Activated T-helper 1 cell treated with anti-CD3 and anti-CD28 coated beads, Interleukin-12 subunit alpha, Interleukin-12 subunit beta, Interleukin-2, Interleukin-4 antibody, amounts not matched to agents 30 ng/mL and 10 ng/mL and 1 ng/mL, durations not matched to agents 14 hours and 24 hours and 36 hours (primary cell): Measurements from ENCODE around the gene BCL2L12. TPM values are rescaled to one million over a fixed set of nuclear protein-coding genes. Genes with fewer than 3 reads are reported as not detected.

ENCODE experiments used
- DNase-seq: peaks from one replicate; pipeline ENCODE4 v3.0.0; 2021; ENCODE audit warnings: low spot score
- H3K27ac Mint-ChIP-seq: one replicate; pipeline ENCODE4 v1.8.0; 2021; ENCODE audit warnings: mild to moderate bottlenecking, mixed read lengths
- H3K27me3 Mint-ChIP-seq: one replicate; pipeline ENCODE4 v1.8.0; 2022; ENCODE audit warnings: mild to moderate bottlenecking, moderate library complexity, mixed read lengths; ENCODE audit not compliant: insufficient read depth
- H3K36me3 Mint-ChIP-seq: one replicate; pipeline ENCODE4 v1.8.0; 2021; ENCODE audit warnings: low read depth, mixed read lengths
- H3K4me1 Mint-ChIP-seq: one replicate; pipeline ENCODE4 v1.8.0; 2021; ENCODE audit warnings: low read depth, mixed read lengths
- H3K4me3 Mint-ChIP-seq: one replicate; pipeline ENCODE4 v1.8.0; 2021; ENCODE audit warnings: mild to moderate bottlenecking, moderate library complexity, mixed read lengths
- H3K9me3 Mint-ChIP-seq: one replicate; pipeline ENCODE4 v1.8.0; 2021; ENCODE audit warnings: mixed read lengths
- intact Hi-C: fragments of 100-400 bp; cut with micrococcal nuclease; formaldehyde crosslinking; loops from one replicate; pipeline ENCODE4 v1.15.1; 2024
- total RNA-seq: library from RNA; stranded (reverse); gene quantifications from 2 replicates; pipeline ENCODE4 v1.2.3, GENCODE V29; 2022

Gene BCL2L12
- total RNA-seq, 1 donor from 2014 or later = 72.2 TPM

- peaks cover 42% of the 10 kb centered on the region for H3K36me3 Mint-ChIP-seq
- no peaks in the 10 kb centered on the region for H3K9me3 Mint-ChIP-seq
- intact Hi-C loops = no loop called here
- no peak for DNase-seq
- H3K4me1 Mint-ChIP-seq = peaks cover 14% of the 10 kb centered on the region
- H3K27ac Mint-ChIP-seq = no peak overlapping the region
- no peak overlapping the region for H3K4me3 Mint-ChIP-seq
- no peaks in the 10 kb centered on the region for H3K27me3 Mint-ChIP-seq
Observed at GRCh38 chr19:49660338-49660961, 5.3 kb upstream of the BCL2L12 start.

- intact Hi-C loops = no loop called here
- no peaks in the 10 kb centered on the region for H3K27me3 Mint-ChIP-seq
- H3K4me1 Mint-ChIP-seq = peaks cover 27% of the 10 kb centered on the region
- DNase-seq = no peak
- H3K9me3 Mint-ChIP-seq = no peaks in the 10 kb centered on the region
- peaks cover 34% of the 10 kb centered on the region for H3K36me3 Mint-ChIP-seq
- no peak overlapping the region for H3K4me3 Mint-ChIP-seq
- no peak overlapping the region for H3K27ac Mint-ChIP-seq
Observed at GRCh38 chr19:49662011-49662410, 3.7 kb upstream of the BCL2L12 start.

GRCh38 chr19:49663224-49663623, 2.5 kb upstream of the BCL2L12 start:
- H3K4me1 Mint-ChIP-seq = peaks cover 32% of the 10 kb centered on the region
- no peaks in the 10 kb centered on the region for H3K27me3 Mint-ChIP-seq
- H3K27ac Mint-ChIP-seq = peak overlapping the region; percentile 23
- H3K36me3 Mint-ChIP-seq = peaks cover 27% of the 10 kb centered on the region
- no peak for DNase-seq
- peak overlapping the region; percentile 98 for H3K4me3 Mint-ChIP-seq
- no peaks in the 10 kb centered on the region for H3K9me3 Mint-ChIP-seq
- intact Hi-C loops = no loop called here

GRCh38 chr19:49664171-49665035, 1.3 kb upstream of the BCL2L12 start:
- peaks cover 27% of the 10 kb centered on the region for H3K36me3 Mint-ChIP-seq
- H3K9me3 Mint-ChIP-seq = no peaks in the 10 kb centered on the region
- intact Hi-C loops = loop anchor here (1.0 kb wide), 4 partner anchors 12 to 74 kb away; partner anchors contain the start of gene SCAF1
- no peaks in the 10 kb centered on the region for H3K27me3 Mint-ChIP-seq
- peak; percentile 77 for DNase-seq
- peak overlapping the region; percentile 98 for H3K4me3 Mint-ChIP-seq
- H3K27ac Mint-ChIP-seq = peak overlapping the region; percentile 93
- peaks cover 32% of the 10 kb centered on the region for H3K4me1 Mint-ChIP-seq

DNA sequence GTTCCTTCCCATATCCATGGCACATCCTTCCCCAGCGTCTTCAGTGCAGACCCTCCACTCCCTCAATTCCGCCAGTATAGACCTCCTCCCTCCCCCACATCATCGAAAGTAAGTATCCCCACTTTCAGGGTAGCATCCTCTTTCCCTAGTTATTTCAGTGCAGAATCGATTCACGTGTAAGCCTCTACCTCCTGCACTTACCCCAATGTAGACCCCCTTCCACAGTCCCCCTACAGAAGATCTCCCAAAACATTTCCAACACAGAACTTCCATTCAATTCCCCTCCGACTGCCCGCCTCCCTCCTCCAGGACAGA, 740 bp upstream of the BCL2L12 start:
- intact Hi-C loops = loop anchor here (1.0 kb wide), 3 partner anchors 11 to 72 kb away; partner anchors contain the start of gene SCAF1
- H3K27me3 Mint-ChIP-seq = no peaks in the 10 kb centered on the region
- no peak for DNase-seq
- H3K27ac Mint-ChIP-seq = peak overlapping the region; percentile 93
- peak overlapping the region; percentile 98 for H3K4me3 Mint-ChIP-seq
- peaks cover 32% of the 10 kb centered on the region for H3K4me1 Mint-ChIP-seq
- H3K9me3 Mint-ChIP-seq = no peaks in the 10 kb centered on the region
- H3K36me3 Mint-ChIP-seq = peaks cover 28% of the 10 kb centered on the region

- Mint-ChIP-seq H3K27me3 (no peaks in the 10 kb centered on the region), H3K36me3 (peaks cover 22% of the 10 kb centered on the region), H3K4me3 (peak overlapping the region; percentile 98), H3K9me3 (no peaks in the 10 kb centered on the region), H3K27ac (no peak overlapping the region), H3K4me1 (peaks cover 32% of the 10 kb centered on the region)
- no peak for DNase-seq
- intact Hi-C loops = no loop called here
Observed at GRCh38 chr19:49666120-49666444, 349 bp downstream of the BCL2L12 start.

DNA sequence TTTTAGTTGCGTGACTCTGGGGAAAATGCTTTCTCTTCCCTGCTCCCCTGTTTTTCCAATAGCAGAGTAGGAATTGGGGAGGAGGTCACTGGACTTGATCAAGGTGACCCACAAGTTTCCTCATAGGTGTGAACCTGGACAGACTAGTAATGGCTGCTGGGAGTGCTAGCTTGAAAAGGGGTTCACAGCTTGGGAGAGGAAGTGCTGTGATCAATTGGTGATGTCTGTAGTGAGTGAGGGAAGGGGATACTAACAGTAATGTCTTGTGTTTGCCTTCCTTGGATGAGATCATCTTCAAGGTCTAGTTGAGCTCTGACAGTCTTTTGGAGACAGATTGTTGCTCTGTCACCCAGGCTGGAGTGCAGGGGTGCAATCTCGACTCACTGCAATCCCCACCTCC, 1.7 kb downstream of the BCL2L12 start:
- Mint-ChIP-seq H3K9me3 (no peaks in the 10 kb centered on the region), H3K4me3 (peak overlapping the region; percentile 98), H3K27ac (no peak overlapping the region), H3K36me3 (peaks cover 25% of the 10 kb centered on the region), H3K4me1 (peaks cover 39% of the 10 kb centered on the region), H3K27me3 (no peaks in the 10 kb centered on the region)
- DNase-seq = no peak
- intact Hi-C loops = no loop called here

- Mint-ChIP-seq H3K36me3 (peaks cover 21% of the 10 kb centered on the region), H3K27ac (no peak overlapping the region), H3K9me3 (no peaks in the 10 kb centered on the region), H3K4me3 (no peak overlapping the region), H3K27me3 (no peaks in the 10 kb centered on the region), H3K4me1 (peaks cover 35% of the 10 kb centered on the region)
- intact Hi-C loops = no loop called here
- no peak for DNase-seq
Observed at GRCh38 chr19:49669516-49669915, 3.8 kb downstream of the BCL2L12 start.

DNA sequence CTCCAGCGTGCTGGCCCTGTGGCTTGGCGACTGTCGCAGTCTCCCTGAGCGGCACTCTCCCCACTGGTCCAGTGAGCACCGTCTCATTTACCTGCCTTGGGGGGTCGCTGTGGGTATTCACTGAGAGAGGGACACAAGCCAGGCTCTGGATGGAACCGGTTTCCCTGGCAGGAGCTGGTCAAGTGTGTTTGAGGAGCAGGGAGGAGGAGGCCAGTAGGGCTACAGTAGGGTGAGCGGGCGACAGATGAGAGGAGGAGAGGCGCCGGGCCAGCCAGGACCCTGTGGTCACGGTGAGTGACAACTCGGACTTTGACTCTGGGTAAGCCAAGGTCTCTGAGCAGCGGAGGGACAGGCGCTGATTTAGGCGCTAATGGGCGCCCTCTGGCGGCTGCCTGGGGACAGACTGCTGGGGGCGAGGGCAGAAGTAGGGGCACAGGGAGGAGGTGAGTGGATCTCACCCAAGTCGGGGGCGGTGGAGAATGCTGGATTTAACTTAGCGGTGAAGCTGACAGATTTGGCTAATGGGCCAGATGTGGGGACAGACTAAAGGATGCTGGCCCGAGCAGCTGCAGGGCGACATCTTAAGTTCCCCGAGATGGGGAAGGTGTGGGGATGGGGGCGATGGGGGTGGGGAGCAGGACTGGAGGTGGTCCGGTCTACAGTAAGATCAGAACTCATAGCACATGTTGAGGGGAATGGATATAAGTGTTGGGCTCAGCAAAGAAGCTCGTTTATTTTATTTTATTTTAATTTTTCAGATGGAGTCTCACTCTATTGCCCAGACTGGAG, 6.6 kb downstream of the BCL2L12 start:
- no peaks in the 10 kb centered on the region for H3K9me3 Mint-ChIP-seq
- H3K4me1 Mint-ChIP-seq = peaks cover 21% of the 10 kb centered on the region

DNA sequence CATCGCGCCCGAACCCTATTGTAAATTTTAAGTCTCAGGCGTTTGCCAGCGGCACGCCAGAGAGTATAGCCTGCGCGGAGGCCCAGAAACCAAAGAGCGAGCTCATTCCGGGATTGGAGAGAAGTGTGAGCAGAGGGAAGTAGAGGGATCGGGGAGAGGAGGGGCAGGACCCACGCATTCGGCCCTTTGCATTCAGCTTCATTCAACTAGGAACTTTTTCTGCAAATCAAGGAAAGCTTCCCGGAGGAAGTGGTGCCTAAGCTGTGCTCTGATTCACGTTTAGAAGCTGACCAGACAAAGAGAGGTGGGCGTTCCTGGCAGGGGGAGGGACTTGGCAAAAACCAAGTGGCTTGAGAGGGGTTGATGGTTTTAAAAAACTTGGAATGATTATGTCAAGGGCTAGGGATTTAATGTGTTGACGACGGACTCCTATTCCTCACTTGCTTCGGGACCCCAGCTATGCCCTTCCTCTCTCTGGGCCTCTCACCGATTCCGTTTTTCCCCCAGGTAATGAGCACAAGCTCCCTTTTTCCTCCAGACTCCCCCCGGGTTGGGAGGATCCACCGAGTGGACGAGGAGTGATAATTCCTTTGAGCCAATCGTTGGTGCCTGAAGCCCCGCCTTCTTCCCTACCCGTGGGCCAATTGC, 10.5 kb downstream of the BCL2L12 start:
- Mint-ChIP-seq H3K9me3 (no peaks in the 10 kb centered on the region), H3K4me3 (peak overlapping the region; percentile 95), H3K27me3 (no peaks in the 10 kb centered on the region), H3K36me3 (peaks cover 21% of the 10 kb centered on the region), H3K27ac (peak overlapping the region; percentile 99), H3K4me1 (peaks cover 40% of the 10 kb centered on the region)
- intact Hi-C loops = loop anchor here (1.0 to 5.0 kb wide), 9 partner anchors 11 to 651 kb away; partner anchors contain the start of genes BCL2L12, FUZ, IRF3 and KCNC3
- DNase-seq = no peak

More for the DNA sequence above, 6.6 kb downstream of the BCL2L12 start:
- DNase-seq = peak; percentile 69
- H3K27ac Mint-ChIP-seq = peak overlapping the region; percentile 15
- H3K36me3 Mint-ChIP-seq = peaks cover 16% of the 10 kb centered on the region
- H3K27me3 Mint-ChIP-seq = no peaks in the 10 kb centered on the region
- intact Hi-C loops = loop anchor here (1.0 kb wide), 1 partner anchor 169 kb away; no protein-coding TSS in a partner anchor
- no peak overlapping the region for H3K4me3 Mint-ChIP-seq

- H3K4me1 Mint-ChIP-seq = peaks cover 41% of the 10 kb centered on the region
- H3K27ac Mint-ChIP-seq = peak overlapping the region; percentile 99
- no peaks in the 10 kb centered on the region for H3K27me3 Mint-ChIP-seq
Observed at GRCh38 chr19:49676784-49677230, 11.1 kb downstream of the BCL2L12 start.

DNA sequence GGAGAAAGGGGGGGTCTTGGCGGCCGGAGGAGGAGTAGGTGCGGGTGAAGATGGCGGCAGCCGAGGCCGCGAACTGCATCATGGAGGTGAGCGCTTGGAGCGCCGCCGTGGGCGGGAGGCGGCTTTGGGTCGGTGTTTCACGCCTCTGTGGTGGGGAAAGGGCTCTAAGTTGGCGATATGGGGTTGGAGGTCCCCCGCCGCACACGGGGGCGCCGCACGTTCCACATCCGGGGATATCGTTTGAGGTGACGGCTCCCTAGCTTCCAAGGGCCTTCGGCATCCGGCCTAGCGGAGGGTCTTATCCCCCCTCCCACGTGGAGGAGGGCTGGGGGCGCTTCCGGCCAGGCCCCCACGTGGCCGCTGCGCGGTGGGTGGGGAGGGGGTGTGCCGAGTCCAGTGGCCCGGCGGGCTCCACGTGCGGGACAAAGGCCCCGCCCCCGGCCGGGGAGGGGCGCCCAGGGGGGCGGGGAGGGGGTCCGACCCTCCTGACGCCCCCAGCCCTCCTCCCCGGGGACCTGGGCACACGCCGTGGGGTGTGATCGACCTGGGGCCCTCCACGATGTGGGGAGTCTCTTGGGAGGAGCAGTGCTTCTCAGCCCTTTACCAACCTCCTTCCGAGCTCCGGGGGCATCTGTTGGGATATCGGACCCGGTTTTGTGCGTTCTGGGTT, 11.6 kb downstream of the BCL2L12 start, which contains the start of gene PRMT1:
Gene PRMT1 (plus strand): TSS at position 41 of the 670 bp plus-strand sequence. CDS start 10 bp downstream, at position 51.
- intact Hi-C loops = loop anchor here (1.0 to 5.0 kb wide), 9 partner anchors 87 to 650 kb away; partner anchors contain the start of genes AKT1S1, FUZ, KCNC3 and PIH1D1
- DNase-seq = peak; percentile 54
- Mint-ChIP-seq H3K27ac (peak within 1 kb of the TSS; percentile 99), H3K9me3 (no peaks in the 10 kb centered on the region), H3K4me3 (peak within 1 kb of the TSS; percentile 96), H3K27me3 (no peaks in the 10 kb centered on the region), H3K4me1 (peaks cover 35% of the 10 kb centered on the region), H3K36me3 (peaks cover 21% of the 10 kb centered on the region)

More at GRCh38 chr19:49676784-49677230, 11.1 kb downstream of the BCL2L12 start:
- DNase-seq = peak; percentile 98
- peaks cover 21% of the 10 kb centered on the region for H3K36me3 Mint-ChIP-seq
- peak overlapping the region; percentile 95 for H3K4me3 Mint-ChIP-seq
- intact Hi-C loops = loop anchor here (1.0 to 5.0 kb wide), 13 partner anchors 12 to 650 kb away; partner anchors contain the start of genes AKT1S1, BCL2L12, FUZ and IRF3
- H3K9me3 Mint-ChIP-seq = no peaks in the 10 kb centered on the region
